LoVo (cell line): ENCODE data around the gene CPB2.

ENCODE experiments used
- DNase-seq: peaks from one replicate; pipeline ENCODE4 v3.0.0-alpha.2; 2016; ENCODE audit warnings: low spot score

CPB2 gene

DNA sequence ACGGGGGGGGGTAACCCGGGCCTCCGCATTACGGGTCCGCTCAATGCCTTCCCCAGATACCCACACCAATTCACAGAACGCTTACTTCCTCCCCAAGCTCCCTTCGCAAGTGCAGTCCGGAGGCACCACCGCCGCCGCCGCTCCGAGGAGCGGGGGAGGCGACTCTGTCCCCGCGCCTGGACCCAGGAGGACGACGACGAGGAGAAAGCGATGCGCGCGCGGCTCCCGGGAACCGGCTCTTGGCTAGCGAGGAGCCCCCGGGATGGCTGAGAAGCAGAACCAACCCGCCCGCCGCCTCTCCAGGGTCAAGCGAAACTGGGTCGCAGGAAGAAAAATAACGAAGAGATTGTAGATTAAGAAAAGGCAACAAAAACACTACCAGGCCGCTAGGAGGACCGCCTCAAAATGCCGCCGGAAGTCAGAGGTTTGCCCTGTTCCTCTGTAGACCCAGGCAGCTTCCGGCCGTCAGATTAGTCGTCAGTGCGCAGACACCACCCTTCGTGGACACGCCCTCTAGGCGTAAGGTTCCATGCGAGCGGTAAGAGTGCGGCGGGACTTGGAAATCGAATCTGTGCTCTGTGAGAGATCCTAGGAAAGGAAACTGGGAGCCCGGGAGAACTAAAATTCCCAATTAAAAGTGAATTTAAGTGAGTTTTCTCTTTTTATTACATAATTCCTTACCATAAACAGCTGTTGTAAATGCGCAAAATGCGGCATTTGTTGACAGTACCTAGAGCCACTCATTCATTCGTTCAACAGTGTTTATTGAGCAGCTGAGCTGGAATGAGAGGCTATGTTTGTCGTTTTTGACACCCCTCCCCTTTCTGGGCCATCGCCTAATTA is 52.3 kb downstream of the CPB2 start, which contains the start of gene ZC3H13:
TSS of gene ZC3H13 (minus strand) at position 428 of the 843 bp plus-strand sequence. CDS start 7,239 bp downstream, outside the sequence.
- peak; percentile 95 for DNase-seq

DNA sequence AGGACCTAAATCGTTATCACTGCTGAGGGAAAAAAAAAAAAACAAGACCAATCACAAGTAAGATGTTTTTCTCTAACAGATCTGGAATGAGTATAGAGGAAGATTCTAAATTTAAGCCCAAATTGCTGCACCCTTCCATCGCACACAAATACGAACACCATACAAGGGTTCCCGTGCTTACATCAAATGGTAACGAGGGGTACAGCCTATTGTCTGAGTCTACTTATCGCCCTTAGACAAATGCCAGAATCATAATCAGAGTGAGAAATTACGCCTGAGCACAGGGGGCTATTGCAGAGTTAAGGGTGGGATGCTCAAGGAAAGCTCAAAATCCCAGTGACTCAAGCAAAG is 52.9 kb downstream of the CPB2 start:
- no peak for DNase-seq

DNA sequence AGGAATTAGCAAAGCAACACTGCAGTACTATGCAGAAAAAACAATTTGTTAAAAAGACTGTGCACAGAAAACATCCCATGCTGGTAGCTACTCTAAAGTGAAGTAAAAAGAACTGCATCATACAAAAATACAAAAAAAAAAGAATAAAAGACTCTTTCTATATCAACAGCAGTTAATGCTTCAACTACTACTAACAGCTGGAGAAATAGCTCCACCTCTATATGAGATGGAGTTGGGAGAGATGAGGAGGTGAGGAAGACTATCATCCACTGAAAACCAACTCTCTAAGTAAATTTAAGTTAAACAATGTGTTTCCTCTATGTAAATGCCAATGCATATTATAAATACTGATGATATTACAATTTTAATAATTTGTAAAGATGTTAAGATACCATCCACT is 54.1 kb downstream of the CPB2 start:
- no peak for DNase-seq

DNA sequence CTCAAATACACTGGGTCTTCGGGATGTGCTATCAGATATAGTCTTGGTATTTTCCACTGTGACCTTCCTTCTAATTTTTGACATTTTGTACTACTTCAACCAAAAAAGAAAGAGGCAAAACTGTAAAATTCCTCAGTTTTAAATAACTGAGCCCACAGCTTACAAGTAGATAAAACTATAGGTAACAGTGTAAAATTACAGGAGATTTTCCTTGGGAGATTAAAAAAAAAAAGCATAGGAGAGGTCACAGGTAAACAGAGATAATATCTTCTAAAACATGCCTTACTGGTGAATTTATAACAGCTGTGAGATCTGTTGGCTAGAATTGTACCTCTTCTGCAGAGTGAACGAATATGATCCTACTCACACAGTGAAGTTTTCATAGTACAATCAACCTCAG is 59.4 kb downstream of the CPB2 start:
- no peak for DNase-seq

DNA sequence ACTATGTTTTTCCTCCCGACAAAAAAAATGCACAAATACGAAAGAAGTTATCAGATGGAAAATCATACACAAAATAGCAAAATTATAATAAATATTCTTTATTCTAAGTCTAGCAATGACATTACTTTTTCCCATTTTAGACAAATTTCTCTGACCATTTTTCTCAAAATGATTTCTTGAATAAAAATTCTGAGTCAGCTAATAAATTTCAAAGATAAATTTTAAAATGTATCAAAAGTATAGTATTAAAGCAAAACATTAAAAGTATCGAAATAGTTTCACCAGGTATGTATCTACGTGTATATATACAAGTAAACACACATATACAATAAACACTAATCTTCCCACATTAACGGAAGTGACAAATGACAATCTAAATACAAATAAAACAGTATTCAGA is 61.2 kb downstream of the CPB2 start:
- DNase-seq, result no peak

DNA sequence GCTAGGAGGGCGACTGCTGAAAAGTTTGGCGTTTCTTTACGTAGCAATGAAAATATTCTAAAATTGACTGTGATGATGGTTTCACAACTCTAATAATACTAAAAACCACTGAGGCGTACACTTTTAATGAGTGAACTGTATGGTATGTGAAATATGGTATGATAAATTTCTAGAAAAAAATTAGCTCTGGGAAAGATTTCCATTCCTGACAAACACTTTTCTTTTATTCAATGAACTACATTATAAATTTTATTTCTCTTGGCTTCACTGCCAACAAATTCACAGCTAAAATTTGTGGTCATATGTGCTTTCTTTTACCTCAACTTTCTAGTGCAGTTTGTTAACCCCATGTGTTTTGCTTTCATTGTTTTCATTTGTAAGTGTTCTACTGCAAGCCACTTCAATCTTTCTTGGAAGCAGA is 63.4 kb downstream of the CPB2 start:
- no peak for DNase-seq

DNA sequence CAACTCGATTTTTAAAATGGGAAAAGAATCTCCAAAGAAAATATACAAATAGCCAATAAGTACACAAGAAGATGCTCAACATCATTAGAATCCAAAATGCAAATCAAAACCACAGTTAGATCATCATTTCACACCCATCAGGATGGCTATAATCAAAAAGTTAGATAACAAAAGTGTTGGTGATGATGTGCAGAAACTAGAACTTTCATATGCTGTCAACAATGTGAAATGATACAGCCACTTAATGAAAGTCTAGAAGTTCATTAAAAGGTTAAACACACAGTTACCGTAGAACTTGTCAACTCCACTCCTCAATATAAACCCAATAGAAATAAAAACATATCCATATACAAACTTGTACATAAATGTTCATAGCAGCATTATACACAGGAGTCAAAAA is 64.1 kb downstream of the CPB2 start:
- no peak for DNase-seq

DNA sequence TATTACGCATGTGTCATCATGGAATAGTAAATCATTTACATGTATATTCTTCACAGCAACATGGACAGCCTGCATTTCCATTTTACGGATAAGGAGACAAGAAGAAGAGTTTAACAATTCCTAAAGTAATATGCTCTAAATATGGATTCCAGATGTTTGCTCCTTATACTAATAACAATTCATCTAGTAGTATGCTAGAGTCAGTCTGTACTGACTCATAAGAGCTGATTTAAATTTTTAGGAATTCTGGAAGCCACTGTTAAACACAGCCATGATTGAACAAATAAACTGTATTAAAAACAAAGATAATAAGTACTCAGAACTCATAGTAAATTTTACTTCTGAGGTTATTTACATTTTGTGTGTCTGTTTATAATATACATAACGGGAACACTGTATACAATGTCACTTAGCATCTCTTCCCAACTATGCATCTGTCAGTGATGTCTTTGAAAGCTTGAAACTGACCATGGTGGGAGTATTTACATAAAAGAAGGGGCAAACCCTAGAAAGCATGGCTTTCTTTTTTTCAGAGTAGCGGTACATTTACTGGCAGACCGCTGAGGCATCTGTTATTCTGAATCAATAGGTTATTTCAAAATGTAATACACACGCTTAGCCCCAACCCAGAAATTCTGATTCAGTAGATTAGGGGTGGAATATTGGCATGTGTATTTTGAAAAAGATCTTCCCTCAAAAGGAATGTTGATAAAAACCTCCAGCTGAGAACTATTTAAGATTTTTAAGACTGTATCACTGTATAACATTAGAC is 65.2 kb downstream of the CPB2 start:
- DNase-seq, result no peak

DNA sequence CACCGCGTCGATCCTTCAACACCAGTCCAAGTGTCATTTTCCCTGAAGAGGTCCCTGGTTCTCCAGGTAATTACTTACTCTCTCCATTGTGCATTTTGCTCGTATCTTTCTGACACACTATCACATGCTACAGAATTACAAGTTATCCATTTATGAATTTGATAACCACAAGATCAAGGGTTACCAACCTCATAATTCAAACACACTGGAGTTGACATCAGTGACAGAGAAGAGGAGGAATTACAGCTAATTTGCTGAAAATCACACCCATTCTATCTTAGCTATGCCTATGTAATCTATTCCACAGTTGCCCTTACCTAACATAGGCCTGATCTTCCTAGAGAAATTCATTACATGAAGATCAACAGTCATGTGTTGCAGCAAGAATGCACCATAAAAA is 66.5 kb downstream of the CPB2 start:
- DNase-seq, result no peak

DNA sequence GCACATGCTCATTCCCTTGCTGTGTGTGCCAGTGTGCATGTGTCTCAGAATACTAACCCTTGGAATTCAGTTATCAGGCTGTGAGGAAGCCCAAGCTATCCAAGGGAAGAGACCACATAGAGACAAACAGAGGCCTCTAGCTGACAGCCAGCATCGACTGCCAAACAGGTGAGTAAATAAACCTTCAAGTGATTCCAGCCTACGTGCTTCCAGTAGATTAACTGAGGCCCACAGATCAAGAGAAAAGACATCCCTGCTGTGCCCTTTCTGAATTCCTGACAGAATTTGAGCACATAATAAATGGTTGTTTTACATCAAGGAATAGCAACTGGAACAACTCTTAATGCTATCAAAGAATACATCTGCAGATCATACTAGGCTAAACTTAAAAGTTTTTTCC is 69.8 kb downstream of the CPB2 start:
- no peak for DNase-seq

DNA sequence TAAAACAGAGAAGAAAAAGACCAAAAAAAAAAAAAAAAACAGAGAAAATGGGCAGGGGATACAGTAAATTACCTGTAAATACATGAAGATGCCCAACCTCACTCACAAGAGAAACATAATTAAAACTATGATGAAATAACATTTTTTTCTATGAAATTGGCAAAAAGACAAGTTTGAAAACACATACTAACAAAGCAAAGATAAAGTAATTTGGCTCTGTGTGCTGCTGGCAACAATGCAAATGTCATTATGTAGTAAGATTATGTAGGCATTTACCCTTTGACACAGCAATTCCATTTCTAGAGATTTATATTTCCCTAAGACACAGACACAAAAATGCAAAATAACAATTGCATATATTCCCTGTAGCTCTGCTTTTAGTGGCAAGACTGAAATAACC is 72.5 kb downstream of the CPB2 start:
- no peak for DNase-seq

DNA sequence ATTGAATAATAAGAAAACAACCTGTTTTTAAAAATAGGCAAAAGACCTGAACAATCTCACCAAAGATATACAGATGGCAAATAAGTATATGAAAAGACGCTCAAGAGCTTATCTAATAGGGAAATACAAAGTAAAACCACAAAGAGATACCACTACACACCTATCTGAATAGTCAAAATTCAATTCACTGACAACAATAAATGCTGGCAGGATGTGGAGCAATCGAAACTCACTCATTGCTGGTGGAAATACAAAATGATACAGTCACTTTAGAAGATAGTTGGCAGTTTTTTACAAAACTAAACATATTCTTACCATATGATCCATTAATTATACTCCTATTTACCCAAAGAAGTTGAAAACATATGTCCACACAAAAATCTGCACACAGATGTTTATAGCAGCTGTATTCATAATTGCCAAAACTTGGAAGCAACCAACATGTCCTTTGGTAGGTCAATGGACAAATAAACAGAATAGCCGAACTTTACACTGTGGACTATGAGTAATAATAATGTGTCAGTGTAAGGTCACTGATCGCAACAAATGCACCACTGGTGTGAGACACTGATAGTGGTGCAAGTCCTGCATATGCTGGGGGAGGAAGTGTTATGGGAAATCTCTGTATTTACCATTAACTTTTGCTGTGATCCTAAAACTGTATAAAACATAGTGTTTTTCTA is 73.1 kb downstream of the CPB2 start:
- no peak for DNase-seq

DNA sequence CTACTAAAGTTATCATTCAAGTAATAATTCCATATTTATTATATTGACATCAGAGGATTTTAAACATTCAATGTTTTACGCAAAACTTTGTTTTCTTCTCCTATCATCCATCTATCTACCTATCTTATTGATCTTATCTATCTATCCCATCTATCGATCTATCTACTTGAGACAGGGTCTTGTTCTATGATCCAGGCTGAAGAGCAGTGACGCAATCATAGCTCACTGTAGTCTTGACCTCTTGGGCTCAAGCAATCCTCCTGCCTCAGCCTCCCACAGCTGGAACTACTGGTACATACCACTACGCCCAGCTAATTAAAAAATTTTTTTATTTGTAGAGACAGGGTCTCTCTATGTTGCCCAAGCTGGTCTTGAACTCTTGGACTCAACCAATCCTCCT is 79.7 kb downstream of the CPB2 start:
- DNase-seq, result no peak

DNA sequence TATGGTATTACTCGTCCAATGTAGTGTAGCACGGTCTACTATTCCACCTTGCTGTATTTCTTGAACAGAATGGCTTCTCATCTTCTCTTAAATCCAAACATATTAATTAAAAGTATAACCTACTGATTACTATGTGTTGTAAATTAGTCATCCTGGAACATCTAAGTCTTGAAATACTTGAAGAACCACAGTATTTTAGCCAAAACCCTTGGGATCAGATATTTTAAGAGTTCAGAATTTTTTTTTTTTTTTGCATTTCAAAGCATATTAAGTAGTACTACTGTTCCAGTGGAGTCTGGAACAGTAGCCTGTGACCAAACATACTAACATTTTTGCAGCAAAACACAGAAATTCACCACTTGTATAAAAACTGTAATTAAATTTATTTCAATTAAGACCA is 82.4 kb downstream of the CPB2 start:
- DNase-seq, result no peak

DNA sequence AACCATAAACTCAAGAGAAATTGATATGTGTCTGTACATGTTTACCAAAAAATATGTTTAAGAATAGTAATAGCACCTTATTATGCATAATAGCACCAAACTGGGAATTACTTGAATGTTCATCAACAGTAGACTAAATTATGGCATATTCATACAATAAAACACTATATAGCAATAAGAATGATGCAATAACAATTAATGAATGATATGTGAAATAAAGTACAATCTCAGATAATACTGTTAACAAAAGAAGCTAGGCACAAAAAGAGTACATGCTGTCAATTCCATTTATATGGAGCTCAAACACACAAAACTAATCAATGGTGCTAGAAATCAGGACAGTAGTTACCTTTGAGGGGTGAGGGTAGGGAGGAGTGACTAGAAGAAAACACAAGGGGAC is 88.6 kb downstream of the CPB2 start:
- DNase-seq, result no peak

DNA sequence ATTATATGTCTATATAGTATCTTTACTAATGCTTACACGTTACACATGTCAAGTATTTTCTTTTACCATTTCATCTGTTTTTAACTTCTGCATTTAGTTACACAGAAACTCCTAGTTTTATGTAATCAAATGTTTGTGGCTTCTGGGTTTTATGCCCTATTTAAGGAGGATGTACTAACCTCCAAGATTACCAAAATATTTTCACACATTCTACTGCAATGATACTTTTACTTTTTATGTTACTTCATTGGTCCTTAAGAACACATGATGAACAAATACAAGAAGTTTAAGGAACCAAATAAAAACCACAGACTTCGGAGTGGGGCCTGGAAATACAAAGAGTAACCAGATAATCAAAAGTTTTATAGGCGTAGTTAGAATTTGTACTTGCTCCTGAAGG is 89.5 kb downstream of the CPB2 start:
- no peak for DNase-seq

DNA sequence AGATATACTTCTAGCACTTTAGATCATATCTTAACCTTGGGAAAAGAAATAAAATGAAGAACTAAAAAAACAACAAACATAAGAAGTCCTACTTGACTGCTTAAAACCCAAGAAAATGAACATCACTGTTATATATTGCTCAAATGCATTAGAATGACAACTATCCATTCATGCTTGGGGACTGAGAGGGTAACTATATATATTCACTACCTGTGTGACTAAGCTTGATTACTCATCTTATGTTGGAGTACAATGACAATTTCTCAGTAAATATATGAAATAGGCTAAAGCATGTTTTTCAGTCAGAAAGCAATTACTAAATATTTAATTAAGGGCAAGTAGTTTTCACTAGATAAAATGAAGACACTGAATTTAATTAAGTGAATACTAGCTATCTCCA is 92.4 kb downstream of the CPB2 start:
- DNase-seq, result no peak

DNA sequence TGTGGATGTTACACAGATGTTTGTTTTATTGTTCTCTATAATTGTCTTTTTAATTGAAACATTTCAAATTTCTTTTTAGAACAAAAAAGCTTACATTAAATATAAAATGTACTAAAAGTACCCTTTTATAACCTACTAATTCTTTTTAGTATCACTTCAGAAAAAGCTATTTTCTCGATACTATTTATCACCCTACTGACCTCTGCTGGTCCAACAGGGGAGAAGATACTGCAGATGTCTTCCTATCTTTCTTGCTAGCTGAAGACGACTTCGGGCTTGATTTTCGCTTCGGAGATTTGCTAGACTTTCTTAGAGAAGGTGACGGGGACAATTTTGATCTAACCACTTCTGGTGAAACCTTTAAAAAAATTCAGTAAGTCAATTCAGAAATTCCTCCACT is 94.7 kb downstream of the CPB2 start:
- no peak for DNase-seq

DNA sequence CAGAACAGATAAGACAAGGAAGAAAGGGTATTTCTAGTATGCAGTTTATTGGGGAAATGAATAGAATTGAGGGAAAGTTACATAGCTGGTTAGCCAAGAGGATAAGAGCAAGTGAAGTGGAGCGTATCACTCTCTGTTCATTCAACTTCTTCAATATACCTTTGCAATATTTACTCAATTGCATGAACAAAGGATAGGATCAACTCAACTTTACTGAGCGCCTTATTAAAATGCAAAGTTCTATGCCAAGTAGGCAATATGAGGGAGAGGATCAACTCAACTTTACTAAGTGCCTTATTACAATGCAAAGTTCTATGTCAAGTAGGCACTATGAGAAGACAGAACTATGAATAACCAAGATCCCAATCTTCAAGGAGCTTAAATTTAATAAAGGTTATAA is 96.2 kb downstream of the CPB2 start:
- DNase-seq, result no peak

DNA sequence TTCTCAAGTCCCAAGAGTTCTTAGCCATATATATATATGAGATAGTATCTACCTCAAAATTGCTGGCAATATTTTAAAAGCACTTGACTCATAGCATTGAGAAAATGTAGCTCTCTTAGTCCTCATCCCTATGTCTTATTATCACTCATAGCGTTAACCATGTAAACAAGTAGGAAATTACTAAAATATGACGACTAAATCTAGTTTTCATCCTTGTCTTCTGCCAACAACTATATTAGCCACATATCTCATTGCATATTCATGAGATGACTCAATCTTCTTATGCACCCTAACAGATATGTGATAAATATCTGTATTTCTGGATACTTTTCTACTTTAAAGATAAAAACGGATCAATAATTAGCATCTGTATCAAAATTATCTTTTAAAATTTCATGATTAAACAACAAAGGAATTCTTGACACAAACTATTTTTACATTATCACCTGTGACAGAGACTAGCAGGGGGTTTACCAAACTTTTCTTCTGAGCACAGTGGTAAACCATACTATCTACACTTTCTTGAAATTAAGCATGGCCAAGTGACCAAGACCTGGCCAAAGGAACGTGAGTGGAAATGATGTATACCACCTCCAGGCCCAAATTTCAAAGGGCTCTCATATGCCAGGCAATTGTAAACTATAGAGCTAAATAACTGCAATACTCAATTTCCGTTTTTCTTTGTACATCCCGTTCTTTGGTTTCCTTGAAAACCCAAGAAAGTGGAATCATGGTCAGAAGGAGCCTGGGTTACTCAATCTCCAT is 98.0 kb downstream of the CPB2 start:
- DNase-seq, result no peak

DNA sequence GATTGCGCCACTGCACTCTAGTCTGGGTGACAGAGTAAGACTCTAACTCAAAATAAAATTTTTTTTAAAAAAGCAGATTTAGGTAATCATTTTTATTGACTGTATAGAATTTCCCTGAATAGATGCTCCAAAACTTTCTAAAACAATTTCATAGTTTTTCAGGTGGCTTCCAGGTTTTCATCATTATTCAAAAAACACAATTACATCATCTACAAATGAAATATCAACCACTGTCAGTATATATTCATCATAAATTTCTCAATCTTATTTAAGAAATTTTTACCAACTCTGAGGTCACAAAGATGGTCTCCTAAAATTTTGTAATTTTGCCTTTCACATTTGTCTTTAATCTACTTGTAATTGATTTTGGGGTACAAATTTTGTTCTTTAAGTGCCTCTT is 100.3 kb downstream of the CPB2 start:
- no peak for DNase-seq
